Smooth muscle cell (in vitro differentiated cells): ENCODE results near the gene NPFFR1. TPM values are rescaled to one million over a fixed set of nuclear protein-coding genes. Genes with fewer than 3 reads are reported as not detected.

Experiments used
- DNase-seq: peaks from one replicate; lab custom pipeline; 2025; ENCODE audit not compliant: unreplicated experiment; lab: John Stamatoyannopoulos, UW
- H2AFZ ChIP-seq: fragments of 200-600 bp; sonication (generic); 2 replicates; pipeline ENCODE4 v1.6.0; 2016; ENCODE audit warnings: antibody characterized with exemption, low read depth, mild to moderate bottlenecking
- H3F3A ChIP-seq: fragments of 200-600 bp; sonication (generic); 2 replicates; pipeline ENCODE4 v1.6.0; 2017; ENCODE audit warnings: antibody characterized with exemption, low read depth
- H3K27ac ChIP-seq: fragments of 200-600 bp; sonication (generic); 2 replicates; pipeline ENCODE4 v1.5.1; 2016; ENCODE audit warnings: low read depth, mild to moderate bottlenecking
- H3K27me3 ChIP-seq: fragments of 200-600 bp; sonication (generic); 2 replicates; pipeline ENCODE4 v1.6.1; 2016; ENCODE audit warnings: low read depth, mild to moderate bottlenecking
- H3K36me3 ChIP-seq: fragments of 200-600 bp; sonication (generic); 2 replicates; pipeline ENCODE4 v1.5.1; 2016; ENCODE audit warnings: low read depth
- H3K4me1 ChIP-seq: fragments of 200-600 bp; sonication (generic); 2 replicates; pipeline ENCODE4 v1.5.1; 2016; ENCODE audit warnings: low read depth
- H3K4me2 ChIP-seq: fragments of 200-600 bp; sonication (generic); 2 replicates; pipeline ENCODE4 v1.6.0; 2016; ENCODE audit warnings: mild to moderate bottlenecking
- H3K4me3 ChIP-seq: fragments of 200-600 bp; sonication (generic); 2 replicates; pipeline ENCODE4 v1.5.1; 2016; ENCODE audit warnings: mild to moderate bottlenecking
- H3K79me2 ChIP-seq: fragments of 200-600 bp; sonication (generic); 2 replicates; pipeline ENCODE4 v1.6.0; 2016; ENCODE audit warnings: low read depth, mild to moderate bottlenecking
- H3K9ac ChIP-seq: fragments of 200-600 bp; sonication (generic); 2 replicates; pipeline ENCODE4 v1.6.0; 2016; ENCODE audit warnings: low read depth
- H3K9me3 ChIP-seq: fragments of 200-600 bp; sonication (generic); replicated peaks from 2 replicates; pipeline ENCODE4 v1.5.1; 2016; ENCODE audit warnings: low read depth
- H4K20me1 ChIP-seq: fragments of 200-600 bp; sonication (generic); 2 replicates; pipeline ENCODE4 v1.6.0; 2016; ENCODE audit warnings: low read depth
- CTCF ChIP-seq: fragments of 200-600 bp; sonication (generic); IDR thresholded peaks from 2 replicates; pipeline ENCODE4 v1.5.1; 2017; ENCODE audit warnings: borderline replicate concordance, mild to moderate bottlenecking, antibody characterized with exemption; ENCODE audit not compliant: insufficient read depth, poor library complexity, severe bottlenecking
- WGBS: methylation state at CpG from one replicate; pipeline ENCODE4 v1.1.7; 2016; ENCODE audit warnings: low lambda C conversion rate; 5-methylcytosine and 5-hydroxymethylcytosine counted together
- polyA plus RNA-seq: library from polyadenylated mRNA; unstranded; fragments of >200 nt; fragmentation: Nextera tagmentation; extraction: Ambion mirVana; gene quantifications from 2 replicates; pipeline ENCODE4 v1.2.1, GENCODE V29; 2016
- total RNA-seq: library from RNA; depleted of rRNA; stranded (reverse); fragments of >200 nt; gene quantifications from 2 replicates; pipeline ENCODE4 v1.2.3, GENCODE V29; 2014

The NPFFR1 gene
- total and polyA plus RNA-seq, 2 experiments from 2014 or later = under 0.01 TPM; not detected in 1

GRCh38 chr10:70271996-70272924, 11.5 kb downstream of the NPFFR1 start:
- no peaks in the 10 kb centered on the region for H4K20me1 ChIP-seq
- no peaks in the 10 kb centered on the region for H3K36me3 ChIP-seq
- H3K4me2 ChIP-seq = no peak overlapping the region
- no peak overlapping the region for H3K27ac ChIP-seq
- 86% methylated on average over 17 of the region's 17 CpGs for WGBS
- no peaks in the 10 kb centered on the region for H3K79me2 ChIP-seq
- H3K27me3 ChIP-seq = no peaks in the 10 kb centered on the region
- no peaks in the 10 kb centered on the region for H3K4me1 ChIP-seq
- no peak for DNase-seq
- H2AFZ ChIP-seq = no peak overlapping the region
- no peaks in the 10 kb centered on the region for H3F3A ChIP-seq
- TF ChIP-seq CTCF = no peak
- H3K9ac ChIP-seq = no peak overlapping the region
- no peak overlapping the region for H3K4me3 ChIP-seq
- no peaks in the 10 kb centered on the region for H3K9me3 ChIP-seq

GRCh38 chr10:70270952-70271351, 12.9 kb downstream of the NPFFR1 start:
- TF ChIP-seq CTCF = no peak
- DNase-seq = no peak

GRCh38 chr10:70269741-70270140, 14.1 kb downstream of the NPFFR1 start:
- no peak for TF ChIP-seq CTCF

More at GRCh38 chr10:70270952-70271351, 12.9 kb downstream of the NPFFR1 start:
- Histone ChIP-seq H4K20me1 (no peaks in the 10 kb centered on the region), H3K9ac (no peak overlapping the region), H2AFZ (no peak overlapping the region), H3F3A (peaks cover 7% of the 10 kb centered on the region), H3K9me3 (no peaks in the 10 kb centered on the region), H3K4me2 (no peak overlapping the region), H3K27ac (no peak overlapping the region), H3K4me1 (no peaks in the 10 kb centered on the region), H3K79me2 (no peaks in the 10 kb centered on the region), H3K4me3 (no peak overlapping the region), H3K36me3 (no peaks in the 10 kb centered on the region), H3K27me3 (no peaks in the 10 kb centered on the region)
- WGBS = 81% methylated on average over 2 of the region's 2 CpGs

More at GRCh38 chr10:70269741-70270140, 14.1 kb downstream of the NPFFR1 start:
- H3K4me2 ChIP-seq = no peak overlapping the region
- H3F3A ChIP-seq = peaks cover 7% of the 10 kb centered on the region
- no peaks in the 10 kb centered on the region for H3K9me3 ChIP-seq
- no peaks in the 10 kb centered on the region for H4K20me1 ChIP-seq
- 92% methylated on average over 3 of the region's 3 CpGs for WGBS
- H3K27ac ChIP-seq = no peak overlapping the region
- no peaks in the 10 kb centered on the region for H3K36me3 ChIP-seq
- H3K4me1 ChIP-seq = no peaks in the 10 kb centered on the region
- H3K4me3 ChIP-seq = no peak overlapping the region
- no peaks in the 10 kb centered on the region for H3K27me3 ChIP-seq
- H3K9ac ChIP-seq = no peak overlapping the region
- H3K79me2 ChIP-seq = no peaks in the 10 kb centered on the region
- DNase-seq = no peak
- H2AFZ ChIP-seq = no peak overlapping the region
